ENCODE data around the gene WDR77.

WDR77 gene

GRCh38 chr1:111476761-111477309, 27.8 kb upstream of the WDR77 start:
- no peak overlapping the region for H3K27ac ChIP-seq
- no peak for TF ChIP-seq CTCF (conservative IDR thresholded peaks at IDR 0.05)

- TF ChIP-seq CTCF (conservative IDR thresholded peaks at IDR 0.05), result no peak
- H3K27ac ChIP-seq, result no peak overlapping the region
These were observed 27.2 kb upstream of the WDR77 start for GRCh38 chr1:111476214-111476613.

DNA sequence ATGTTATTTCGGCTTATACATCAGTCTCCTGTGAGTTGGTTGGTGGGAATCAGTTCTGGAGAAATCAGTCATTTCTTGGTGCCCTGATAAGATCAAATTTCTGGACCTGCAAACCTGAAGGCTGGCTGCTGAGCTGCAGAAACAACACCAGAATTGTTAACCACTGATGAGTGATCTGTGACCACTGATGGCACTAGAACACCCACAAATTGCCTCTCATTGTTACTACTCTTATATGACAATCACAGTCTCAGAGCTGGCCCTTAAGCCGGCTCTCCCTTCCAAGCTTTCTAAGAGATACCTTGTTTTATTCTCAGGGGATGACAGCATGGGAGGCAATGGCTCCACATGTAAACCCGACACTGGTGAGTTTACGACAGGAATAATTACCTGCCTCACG, 26.6 kb upstream of the WDR77 start:
- H3K27ac ChIP-seq, result no peak overlapping the region
- TF ChIP-seq CTCF (conservative IDR thresholded peaks at IDR 0.05), result no peak

- TF ChIP-seq CTCF (conservative IDR thresholded peaks at IDR 0.05), result no peak
- H3K27ac ChIP-seq, result no peak overlapping the region
These were observed 25.5 kb upstream of the WDR77 start for GRCh38 chr1:111474521-111474920.

- TF ChIP-seq CTCF (conservative IDR thresholded peaks at IDR 0.05), result no peak
- H3K27ac ChIP-seq, result no peak overlapping the region
These were observed 25.1 kb upstream of the WDR77 start for GRCh38 chr1:111474106-111474505.

DNA sequence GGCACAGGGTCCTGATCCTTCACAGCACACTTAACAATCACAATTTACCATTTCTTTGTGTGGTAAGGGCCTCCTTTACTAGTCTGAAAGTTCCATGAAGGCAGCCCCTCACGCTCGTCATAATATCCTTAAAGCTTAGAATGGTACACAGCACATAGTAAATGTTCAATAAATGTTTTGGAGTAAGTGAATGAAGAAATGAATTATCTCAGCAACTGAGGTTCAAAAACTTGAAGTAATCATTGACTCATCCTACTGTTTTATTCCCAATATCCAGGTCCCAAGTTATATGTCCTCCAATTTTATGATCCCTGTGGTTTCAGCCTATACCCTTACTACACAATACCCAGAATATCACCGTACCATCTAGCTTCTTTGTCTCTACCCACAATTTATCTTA, 22.5 kb upstream of the WDR77 start:
- no peak for TF ChIP-seq CTCF (conservative IDR thresholded peaks at IDR 0.05)
- peak overlapping the region; percentile 21; the same call in 1 of the 2 replicates for H3K27ac ChIP-seq

GRCh38 chr1:111471012-111471411, 22.0 kb upstream of the WDR77 start:
- TF ChIP-seq CTCF (conservative IDR thresholded peaks at IDR 0.05), result no peak
- peak overlapping the region; percentile 21; the same call in 1 of the 2 replicates for H3K27ac ChIP-seq
